BE2C (cell line): Measurements from ENCODE around the gene UBE2F. TPM values are rescaled to one million over a fixed set of nuclear protein-coding genes. Genes with fewer than 3 reads are reported as not detected.

Experiments
- DNase-seq: peaks from one replicate; pipeline ENCODE4 v3.0.0-alpha.2; 2020
- H3K27me3 ChIP-seq: fragments of 250-450 bp; sonication (Bioruptor Pico); 2 replicates; pipeline ENCODE4 v1.5.1; 2020; ENCODE audit warnings: mild to moderate bottlenecking
- H3K36me3 ChIP-seq: fragments of 250-450 bp; sonication (Bioruptor Pico); 2 replicates; pipeline ENCODE4 v1.5.1; 2020; ENCODE audit warnings: mild to moderate bottlenecking
- H3K4me1 ChIP-seq: fragments of 250-450 bp; sonication (Bioruptor Pico); 2 replicates; pipeline ENCODE4 v1.5.1; 2020
- H3K4me3 ChIP-seq: 2 replicates; pipeline ENCODE4 v1.5.1; 2011; ENCODE audit warnings: low read depth, low read length
- H3K9me3 ChIP-seq: fragments of 250-450 bp; sonication (Bioruptor Pico); 2 replicates; pipeline ENCODE4 v1.5.1; 2020
- CTCF ChIP-seq: IDR thresholded peaks from 2 replicates; pipeline ENCODE4 v1.5.1; 2012; ENCODE audit warnings: mild to moderate bottlenecking, low read depth, low read length
- polyA plus RNA-seq: library from polyadenylated mRNA; unstranded; fragments of >200 nt; gene quantifications from one replicate; pipeline ENCODE4 v1.2.1, GENCODE V29; 2012; ENCODE audit warnings: low read depth, missing spikeins; ENCODE audit not compliant: insufficient read length, insufficient read depth

Gene UBE2F, protein sequence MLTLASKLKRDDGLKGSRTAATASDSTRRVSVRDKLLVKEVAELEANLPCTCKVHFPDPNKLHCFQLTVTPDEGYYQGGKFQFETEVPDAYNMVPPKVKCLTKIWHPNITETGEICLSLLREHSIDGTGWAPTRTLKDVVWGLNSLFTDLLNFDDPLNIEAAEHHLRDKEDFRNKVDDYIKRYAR
- polyA plus RNA-seq: 51.8 TPM

GRCh38 chr2:237966565-237967462 lies at the start of gene UBE2F:
Gene UBE2F (plus strand): TSS chr2:237967014. CDS start chr2:237973108, 6,094 bp downstream.
- H3K27me3 ChIP-seq: no peaks in the 10 kb centered on the region
- peaks cover 5% of the 10 kb centered on the region; the same call in 1 of the 2 replicates for H3K4me1 ChIP-seq
- H3K4me3 ChIP-seq: peak within 1 kb of the TSS; percentile 79
- no peaks in the 10 kb centered on the region for H3K9me3 ChIP-seq
- H3K36me3 ChIP-seq: no peaks in the 10 kb centered on the region
- peak; percentile 98 for DNase-seq
- no peak for TF ChIP-seq CTCF

DNA sequence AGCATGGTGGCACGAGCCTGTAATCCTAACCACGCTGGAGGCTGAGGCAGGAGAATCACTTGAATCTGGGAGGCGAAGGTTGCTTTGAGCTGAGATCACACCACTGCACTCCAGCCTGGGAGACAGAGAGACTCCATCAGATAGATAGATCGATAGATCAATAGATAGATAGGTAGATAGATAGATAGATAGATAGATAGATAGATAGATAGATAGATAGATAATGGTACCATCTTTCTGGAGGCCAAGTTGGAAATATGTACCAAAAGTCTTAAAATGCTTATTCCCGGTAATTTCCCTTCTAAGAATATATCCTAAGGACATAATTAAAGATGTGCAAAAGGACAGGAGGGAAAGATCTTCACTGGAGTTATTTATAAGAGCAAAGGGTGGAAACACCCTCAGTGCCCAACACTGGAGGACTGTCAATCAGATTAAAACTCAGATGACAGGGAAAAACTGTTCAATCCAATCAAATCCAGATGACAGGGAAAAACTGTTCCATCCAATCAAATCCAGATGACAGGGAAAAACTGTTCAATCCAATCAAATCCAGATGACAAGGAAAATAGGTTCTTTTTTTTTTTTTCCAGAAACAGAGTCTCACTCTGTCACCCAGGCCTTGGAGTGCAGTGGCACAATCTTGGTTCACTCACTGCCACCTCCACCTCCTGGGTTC lies 49.0 kb upstream of the UBE2F start:
- no peak overlapping the region for H3K4me3 ChIP-seq
- no peak for TF ChIP-seq CTCF
- no peaks in the 10 kb centered on the region for H3K27me3 ChIP-seq
- H3K9me3 ChIP-seq: no peaks in the 10 kb centered on the region
- peaks cover 11% of the 10 kb centered on the region for H3K4me1 ChIP-seq
- H3K36me3 ChIP-seq: no peaks in the 10 kb centered on the region
- DNase-seq: no peak

DNA sequence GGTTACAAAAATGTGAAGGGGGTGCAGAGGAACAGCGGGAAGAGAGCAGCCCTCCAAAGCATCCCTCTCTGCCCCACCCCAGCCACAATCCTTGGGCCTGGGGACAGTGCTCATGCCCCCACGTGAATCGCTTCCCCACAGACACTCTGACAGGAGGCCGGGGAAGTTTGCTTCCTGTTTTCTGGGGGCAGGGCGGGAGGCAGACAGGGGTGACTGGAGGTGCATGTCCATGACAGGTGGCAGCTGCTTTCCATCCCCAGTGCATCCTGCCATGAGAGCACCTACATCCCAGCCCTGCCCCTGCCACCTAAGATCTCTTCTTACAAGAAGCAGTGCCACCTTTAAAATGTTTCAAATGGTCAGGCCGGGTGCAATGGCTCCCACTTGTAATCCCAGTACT lies 47.2 kb upstream of the UBE2F start:
- Histone ChIP-seq H3K36me3 (no peaks in the 10 kb centered on the region), H3K4me1 (peaks cover 20% of the 10 kb centered on the region), H3K27me3 (no peaks in the 10 kb centered on the region), H3K4me3 (no peak overlapping the region), H3K9me3 (no peaks in the 10 kb centered on the region)
- DNase-seq: no peak
- TF ChIP-seq CTCF: no peak

DNA sequence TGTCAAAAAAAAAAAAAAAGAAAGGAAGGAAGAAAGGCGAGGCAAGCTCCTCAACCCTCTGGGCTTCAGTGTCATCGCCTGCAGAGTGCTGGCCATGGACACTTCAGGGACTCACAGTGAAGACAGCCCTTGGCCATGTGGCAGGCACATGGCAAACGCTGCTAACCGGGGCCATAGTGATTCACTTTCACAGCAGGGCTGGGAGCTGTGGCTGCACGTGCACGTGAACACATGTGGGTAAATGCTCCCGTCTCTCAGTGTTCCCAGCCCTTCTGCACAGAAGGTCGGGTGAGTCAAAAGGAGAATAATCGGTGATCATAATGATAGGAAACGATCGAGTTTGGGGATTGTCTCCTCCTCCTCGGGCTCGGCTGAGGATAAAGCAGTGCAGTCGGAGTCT lies 46.1 kb upstream of the UBE2F start:
- TF ChIP-seq CTCF: no peak
- Histone ChIP-seq H3K4me3 (no peak overlapping the region), H3K9me3 (no peaks in the 10 kb centered on the region), H3K36me3 (no peaks in the 10 kb centered on the region), H3K27me3 (no peaks in the 10 kb centered on the region), H3K4me1 (peaks cover 20% of the 10 kb centered on the region)
- DNase-seq: no peak

DNA sequence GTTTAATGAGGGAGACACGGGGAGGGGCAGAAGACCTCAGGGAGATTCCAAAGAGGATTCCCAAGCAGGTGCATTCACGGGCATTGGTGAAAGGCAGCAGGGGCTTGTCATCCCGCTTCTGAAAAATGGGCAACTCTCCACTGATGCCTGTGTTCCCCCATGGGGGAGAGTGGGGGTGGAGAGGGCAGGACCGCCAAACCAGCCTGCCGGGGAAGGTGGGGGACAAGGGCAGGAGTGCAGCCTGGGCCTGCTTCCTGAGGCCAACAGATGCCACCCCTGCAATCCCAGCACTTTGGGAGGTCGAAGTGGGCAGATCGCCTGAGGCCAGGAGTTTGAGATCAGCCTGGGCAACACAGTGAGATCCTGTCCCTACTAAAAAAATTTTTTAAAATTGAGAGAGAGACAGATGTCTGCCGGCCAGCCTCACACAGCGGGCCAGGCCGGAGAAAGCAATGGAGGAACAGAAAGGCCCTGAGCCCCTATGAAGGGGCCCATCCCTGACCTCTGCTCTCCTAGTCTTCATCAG lies 44.8 kb upstream of the UBE2F start:
- DNase-seq: no peak
- Histone ChIP-seq H3K36me3 (no peaks in the 10 kb centered on the region), H3K4me3 (no peak overlapping the region), H3K9me3 (no peaks in the 10 kb centered on the region), H3K4me1 (peaks cover 17% of the 10 kb centered on the region), H3K27me3 (no peaks in the 10 kb centered on the region)
- TF ChIP-seq CTCF: no peak
